H9 (cell line): ENCODE results near the gene DBI. TPM values are rescaled to one million over a fixed set of nuclear protein-coding genes. Genes with fewer than 3 reads are reported as not detected.

Source experiments
- DNase-seq: peaks from one replicate; pipeline ENCODE4 v3.0.0-alpha.2; 2017
- H2AFZ ChIP-seq: one replicate; pipeline ENCODE4 v1.6.1; 2013; ENCODE audit warnings: mild to moderate bottlenecking, low read length, control low read depth, moderate library complexity
- H2AK5ac ChIP-seq: 2 replicates; pipeline ENCODE4 v1.6.1; 2013; ENCODE audit warnings: low read length, control low read depth, mixed read lengths; ENCODE audit not compliant: insufficient read length
- H2BK120ac ChIP-seq: one replicate; pipeline ENCODE4 v1.6.1; 2013; ENCODE audit warnings: low read depth, mild to moderate bottlenecking, low read length, control low read depth, inconsistent platforms; ENCODE audit not compliant: poor library complexity, severe bottlenecking
- H2BK12ac ChIP-seq: 2 replicates; pipeline ENCODE4 v1.6.1; 2013; ENCODE audit warnings: low read length, control low read depth, mixed read lengths, low read depth; ENCODE audit not compliant: insufficient read length
- H2BK15ac ChIP-seq: 2 replicates; pipeline ENCODE4 v1.6.1; 2013; ENCODE audit warnings: low read depth, low read length, control low read depth
- H2BK20ac ChIP-seq: one replicate; pipeline ENCODE4 v1.6.1; 2013; ENCODE audit warnings: low read depth, mild to moderate bottlenecking, low read length, control low read depth, inconsistent platforms; ENCODE audit not compliant: poor library complexity, severe bottlenecking
- H2BK5ac ChIP-seq: 2 replicates; pipeline ENCODE4 v1.6.1; 2013; ENCODE audit warnings: low read length, control low read depth, mixed read lengths; ENCODE audit not compliant: insufficient read length
- H3K14ac ChIP-seq: 2 replicates; pipeline ENCODE4 v1.6.1; 2013; ENCODE audit warnings: low read length, control low read depth; ENCODE audit not compliant: insufficient read depth
- H3K18ac ChIP-seq: 2 replicates; pipeline ENCODE4 v1.6.1; 2013; ENCODE audit warnings: low read depth, mild to moderate bottlenecking, mixed read lengths, low read length, control low read depth; ENCODE audit not compliant: insufficient read length
- H3K23ac ChIP-seq: 2 replicates; pipeline ENCODE4 v1.6.1; 2013; ENCODE audit warnings: low read length, control low read depth, mixed read lengths, low read depth; ENCODE audit not compliant: insufficient read length
- H3K23me2 ChIP-seq: 2 replicates; pipeline ENCODE4 v1.6.1; 2013; ENCODE audit warnings: low read depth, mild to moderate bottlenecking, mixed read lengths, low read length, control low read depth; ENCODE audit not compliant: insufficient read length, poor library complexity, severe bottlenecking
- H3K27ac ChIP-seq: 2 replicates; pipeline ENCODE4 v1.5.1; 2013; ENCODE audit warnings: low read length, control low read depth, mixed read lengths, low read depth; ENCODE audit not compliant: insufficient read length
- H3K27me3 ChIP-seq: 2 replicates; pipeline ENCODE4 v1.6.1; 2013; ENCODE audit warnings: low read length, control low read depth, inconsistent platforms; ENCODE audit not compliant: insufficient read depth
- H3K4ac ChIP-seq: 2 replicates; pipeline ENCODE4 v1.6.1; 2013; ENCODE audit warnings: low read depth, mild to moderate bottlenecking, control low read depth, inconsistent platforms, low read length, moderate library complexity
- H3K4me1 ChIP-seq: 2 replicates; pipeline ENCODE4 v1.6.1; 2013; ENCODE audit warnings: low read length, control low read depth, inconsistent platforms; ENCODE audit not compliant: insufficient read depth
- H3K4me2 ChIP-seq: 2 replicates; pipeline ENCODE4 v1.6.1; 2013; ENCODE audit warnings: low read length, control low read depth, mixed read lengths; ENCODE audit not compliant: insufficient read length, insufficient read depth
- H3K56ac ChIP-seq: 2 replicates; pipeline ENCODE4 v1.6.1; 2013; ENCODE audit warnings: low read depth, mild to moderate bottlenecking, mixed read lengths, low read length, control low read depth; ENCODE audit not compliant: insufficient read length
- H3K79me1 ChIP-seq: 2 replicates; pipeline ENCODE4 v1.6.1; 2013; ENCODE audit warnings: low read depth, mild to moderate bottlenecking, moderate library complexity, low read length, control low read depth, inconsistent platforms; ENCODE audit not compliant: insufficient read depth, poor library complexity, severe bottlenecking
- H3K79me2 ChIP-seq: 2 replicates; pipeline ENCODE4 v1.6.1; 2013; ENCODE audit warnings: low read length, control low read depth, inconsistent platforms; ENCODE audit not compliant: insufficient read depth
- H3K9ac ChIP-seq: 2 replicates; pipeline ENCODE4 v1.6.1; 2013; ENCODE audit warnings: low read length, control low read depth, mixed read lengths; ENCODE audit not compliant: insufficient read length; ENCODE audit errors: extremely low read depth
- H3K9me3 ChIP-seq: one replicate; pipeline ENCODE4 v1.6.1; 2013; ENCODE audit warnings: low read depth, low read length, inconsistent platforms; ENCODE audit not compliant: control insufficient read depth
- H3T11ph ChIP-seq: one replicate; pipeline ENCODE4 v1.6.1; 2013; ENCODE audit warnings: mild to moderate bottlenecking, low read length, control low read depth, inconsistent platforms
- H4K20me1 ChIP-seq: one replicate; pipeline ENCODE4 v1.6.1; 2013; ENCODE audit not compliant: control insufficient read depth, insufficient read length, insufficient read depth
- H4K5ac ChIP-seq: 2 replicates; pipeline ENCODE4 v1.6.1; 2013; ENCODE audit warnings: low read depth, mild to moderate bottlenecking, mixed read lengths, low read length, control low read depth; ENCODE audit not compliant: insufficient read length
- H4K8ac ChIP-seq: replicated peaks from 2 replicates; pipeline ENCODE4 v1.6.1; 2013; ENCODE audit warnings: low read length, control low read depth, mixed read lengths, low read depth; ENCODE audit not compliant: insufficient read length
- H4K91ac ChIP-seq: 2 replicates; pipeline ENCODE4 v1.6.1; 2013; ENCODE audit warnings: low read depth, mild to moderate bottlenecking, moderate library complexity, mixed read lengths, low read length, control low read depth; ENCODE audit not compliant: insufficient read length
- H3K27ac Mint-ChIP-seq, 3 experiments: 2 replicates in 2 of 3; 3 replicates in 1 of 3; pipeline ENCODE4 v1.8.0; 2020 to 2021; ENCODE audit warnings: mixed read lengths in 3 of 3, mild to moderate bottlenecking in 1 of 3, moderate library complexity in 1 of 3
- H3K27me3 Mint-ChIP-seq: 2 replicates; pipeline ENCODE4 v1.8.0; 2021; ENCODE audit warnings: low read depth, mild to moderate bottlenecking, moderate library complexity, mixed read lengths
- H3K36me3 Mint-ChIP-seq, 3 experiments: 2 replicates in 2 of 3; 3 replicates in 1 of 3; pipeline ENCODE4 v1.8.0; 2020 to 2021; ENCODE audit warnings: low read depth in 3 of 3, mixed read lengths in 3 of 3; ENCODE audit not compliant: insufficient read depth in 1 of 3
- H3K4me1 Mint-ChIP-seq, 2 experiments: 2 replicates each; pipeline ENCODE4 v1.8.0; 2020; ENCODE audit warnings: mixed read lengths in 2 of 2
- H3K4me3 Mint-ChIP-seq, 2 experiments: 2 replicates in 1 of 2; 3 replicates in 1 of 2; pipeline ENCODE4 v1.8.0; 2020 to 2021; ENCODE audit warnings: mild to moderate bottlenecking in 2 of 2, mixed read lengths in 2 of 2, moderate library complexity in 1 of 2
- H3K9me3 Mint-ChIP-seq, 2 experiments: 2 replicates in 1 of 2; 3 replicates in 1 of 2; pipeline ENCODE4 v1.8.0; 2020; ENCODE audit warnings: mild to moderate bottlenecking in 2 of 2, mixed read lengths in 2 of 2, moderate library complexity in 1 of 2
- WGBS: extraction: QIAGEN DNeasy Blood & Tissue Kit; methylation state at CpG from one replicate; pipeline ENCODE4 v1.1.7; 2013; ENCODE audit warnings: missing lambda C conversion rate, low lambda C conversion rate, mixed read lengths; ENCODE audit not compliant: insufficient read length; ENCODE audit errors: extremely low coverage; 5-methylcytosine and 5-hydroxymethylcytosine counted together
- total RNA-seq: library from RNA; stranded (reverse); gene quantifications from 2 replicates; pipeline ENCODE4 v1.2.1, GENCODE V29; 2021
- TF ChIP-seq, protein P1 (sequence below): fragments of 200-600 bp; sonication (generic); conservative IDR thresholded peaks from 3 replicates; pipeline ENCODE4 v1.8.0; 2021; ENCODE audit warnings: antibody characterized with exemption, mild to moderate bottlenecking

The DBI gene
- total RNA-seq, 1 experiment from 2014 or later, result 127 TPM

DNA sequence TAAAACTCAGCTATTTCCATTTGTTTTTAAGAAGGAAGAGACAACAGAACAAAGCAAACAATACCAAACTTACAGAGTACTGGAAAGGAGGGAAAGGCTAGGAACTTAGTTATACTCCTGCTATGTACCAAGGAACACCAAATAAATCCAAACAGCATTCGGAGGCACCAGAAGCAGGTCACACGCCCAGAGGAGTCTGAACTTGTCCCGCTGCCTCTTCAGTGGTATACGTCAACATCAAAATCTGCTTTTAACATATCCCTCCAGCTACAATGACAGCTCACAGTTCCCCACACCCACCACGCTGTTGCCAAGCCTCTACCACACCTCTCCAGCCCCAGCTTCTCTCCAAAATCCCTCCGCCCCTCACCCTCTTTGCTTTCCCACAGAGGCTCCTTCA is 17.5 kb upstream of the DBI start:
- H3K27ac Mint-ChIP-seq, result no peak overlapping the region
- no peak overlapping the region for H3K4me3 Mint-ChIP-seq
- no peak overlapping the region for H4K5ac ChIP-seq
- no peak overlapping the region for H3K27ac ChIP-seq
- no peak overlapping the region for H2AK5ac ChIP-seq
- no peak overlapping the region for H2BK120ac ChIP-seq
- no peak overlapping the region for H3K23ac ChIP-seq
- H3K27me3 Mint-ChIP-seq, result no peaks in the 10 kb centered on the region
- H3K14ac ChIP-seq, result no peak overlapping the region
- no peaks in the 10 kb centered on the region for H3K79me1 ChIP-seq
- no peak overlapping the region for H3K4me2 ChIP-seq
- no peak overlapping the region for H3T11ph ChIP-seq
- no peaks in the 10 kb centered on the region for H3K36me3 Mint-ChIP-seq
- no CpG with 5 or more reads among the region's 6 CpGs for WGBS
- no peak overlapping the region for H4K8ac ChIP-seq
- no peaks in the 10 kb centered on the region for H3K27me3 ChIP-seq
- H3K4me1 Mint-ChIP-seq, result peaks cover 11 to 20% of the 10 kb centered on the region in 2 experiments
- no peak overlapping the region for H2BK20ac ChIP-seq
- no peak for DNase-seq
- H3K4me1 ChIP-seq, result no peaks in the 10 kb centered on the region; the same call in 1 of the 2 replicates
- H3K9me3 ChIP-seq, result no peaks in the 10 kb centered on the region
- H2AFZ ChIP-seq, result no peak overlapping the region
- no peaks in the 10 kb centered on the region for H3K79me2 ChIP-seq
- no peak overlapping the region for H3K56ac ChIP-seq
- H3K23me2 ChIP-seq, result no peaks in the 10 kb centered on the region
- TF ChIP-seq, protein P1, sequence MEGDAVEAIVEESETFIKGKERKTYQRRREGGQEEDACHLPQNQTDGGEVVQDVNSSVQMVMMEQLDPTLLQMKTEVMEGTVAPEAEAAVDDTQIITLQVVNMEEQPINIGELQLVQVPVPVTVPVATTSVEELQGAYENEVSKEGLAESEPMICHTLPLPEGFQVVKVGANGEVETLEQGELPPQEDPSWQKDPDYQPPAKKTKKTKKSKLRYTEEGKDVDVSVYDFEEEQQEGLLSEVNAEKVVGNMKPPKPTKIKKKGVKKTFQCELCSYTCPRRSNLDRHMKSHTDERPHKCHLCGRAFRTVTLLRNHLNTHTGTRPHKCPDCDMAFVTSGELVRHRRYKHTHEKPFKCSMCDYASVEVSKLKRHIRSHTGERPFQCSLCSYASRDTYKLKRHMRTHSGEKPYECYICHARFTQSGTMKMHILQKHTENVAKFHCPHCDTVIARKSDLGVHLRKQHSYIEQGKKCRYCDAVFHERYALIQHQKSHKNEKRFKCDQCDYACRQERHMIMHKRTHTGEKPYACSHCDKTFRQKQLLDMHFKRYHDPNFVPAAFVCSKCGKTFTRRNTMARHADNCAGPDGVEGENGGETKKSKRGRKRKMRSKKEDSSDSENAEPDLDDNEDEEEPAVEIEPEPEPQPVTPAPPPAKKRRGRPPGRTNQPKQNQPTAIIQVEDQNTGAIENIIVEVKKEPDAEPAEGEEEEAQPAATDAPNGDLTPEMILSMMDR, result no peak
- no peak overlapping the region for H3K18ac ChIP-seq
- no peak overlapping the region for H2BK15ac ChIP-seq
- no peak overlapping the region for H3K4ac ChIP-seq
- no peak overlapping the region for H2BK12ac ChIP-seq
- H3K9me3 Mint-ChIP-seq, result no peaks in the 10 kb centered on the region
- H4K91ac ChIP-seq, result no peak overlapping the region
- H2BK5ac ChIP-seq, result no peak overlapping the region
- no peaks in the 10 kb centered on the region for H4K20me1 ChIP-seq
- H3K9ac ChIP-seq, result no peak overlapping the region
